Endothelial cell of umbilical vein (primary cell): ENCODE data around the gene SP3. TPM values are rescaled to one million over a fixed set of nuclear protein-coding genes. Genes with fewer than 3 reads are reported as not detected.

Experiments used
- BruUV-seq: library from RNA; stranded (reverse); fragments of 400-500 nt; replicated peaks from 2 replicates; lab custom pipeline; 2021; lab: Mats Ljungman, UMichigan
- CTCF ChIA-PET: fragments of 300-600, 350-600 bp; sonication (Branson Sonifier 250); formaldehyde crosslinking; loops from one replicate; lab custom pipeline; 2021; ENCODE audit warnings: antibody characterized with exemption, inconsistent platforms; lab: Charles Lee
- POLR2A ChIA-PET: fragments of 300-600, 350-600 bp; sonication (Branson Sonifier 250); formaldehyde crosslinking; loops from one replicate; lab custom pipeline; 2021; ENCODE audit warnings: antibody characterized with exemption, inconsistent platforms; lab: Charles Lee
- DNase-seq: peaks from one replicate; pipeline ENCODE4 v3.0.0-alpha.2; 2011; ENCODE audit warnings: low read depth, low spot score
- FAIRE-seq: peaks from 2 replicates; lab custom pipeline; 2011; peaks lifted over from hg19 to GRCh38; lab: Jason Lieb, UNC
- H2AFZ ChIP-seq: 2 replicates; pipeline ENCODE4 v1.6.0; 2012; ENCODE audit warnings: low read depth, low read length, control low read depth, inconsistent platforms
- H3K27ac ChIP-seq: 2 replicates; pipeline ENCODE4 v1.5.1; 2011; ENCODE audit warnings: low read depth, mild to moderate bottlenecking, control low read depth, low read length, moderate library complexity; ENCODE audit not compliant: insufficient read depth
- H3K27me3 ChIP-seq, 2 experiments: 2 replicates each; pipeline versions ENCODE4 v1.6.0 to v1.6.1; 2011; ENCODE audit warnings: low read length in 2 of 2, mixed read lengths in 1 of 2; ENCODE audit not compliant: control insufficient read depth in 2 of 2, insufficient read depth in 2 of 2
- H3K36me3 ChIP-seq, 2 experiments: 2 replicates in 1 of 2; 3 replicates in 1 of 2; pipeline ENCODE4 v1.5.1; 2011; ENCODE audit warnings: low read length in 2 of 2, mild to moderate bottlenecking in 1 of 2, moderate library complexity in 1 of 2; ENCODE audit not compliant: control insufficient read depth in 2 of 2, insufficient read depth in 2 of 2; ENCODE audit errors: extremely low read depth in 1 of 2
- H3K4me1 ChIP-seq: 3 replicates; pipeline ENCODE4 v1.5.1; 2011; ENCODE audit warnings: mild to moderate bottlenecking, low read length; ENCODE audit not compliant: control insufficient read depth, insufficient read depth; ENCODE audit errors: extremely low read depth
- H3K4me2 ChIP-seq: 2 replicates; pipeline ENCODE4 v1.6.1; 2011; ENCODE audit warnings: low read length, control low read depth, mixed read lengths; ENCODE audit not compliant: insufficient read depth
- H3K4me3 ChIP-seq, 3 experiments: fragments of 200-600 bp in 1 of 3; sonication (generic), shearing (Covaris generic) in 1 of 3; replicated peaks in 1 of 3; 2 replicates each; pipeline ENCODE4 v1.5.1; 2011 to 2016; ENCODE audit warnings: control low read depth in 3 of 3, low read length in 3 of 3, mild to moderate bottlenecking in 2 of 3, inconsistent platforms in 1 of 3, low read depth in 1 of 3, moderate library complexity in 1 of 3; ENCODE audit not compliant: insufficient read depth in 1 of 3
- H3K79me2 ChIP-seq: 2 replicates; pipeline ENCODE4 v1.6.0; 2012; ENCODE audit warnings: low read length, inconsistent platforms; ENCODE audit not compliant: control insufficient read depth, insufficient read depth
- H3K9ac ChIP-seq: replicated peaks from 2 replicates; pipeline ENCODE3; 2011; ENCODE audit warnings: low read length, control low read depth; ENCODE audit not compliant: insufficient read depth; ENCODE audit errors: extremely low read depth
- H3K9me1 ChIP-seq: replicated peaks from 3 replicates; pipeline ENCODE4 v1.6.0; 2011; ENCODE audit warnings: mild to moderate bottlenecking, low read length; ENCODE audit not compliant: control insufficient read depth, insufficient read depth; ENCODE audit errors: extremely low read depth
- H3K9me3 ChIP-seq: replicated peaks from 2 replicates; pipeline ENCODE4 v1.5.1; 2012; ENCODE audit warnings: low read length, inconsistent platforms; ENCODE audit not compliant: control insufficient read depth, insufficient read depth
- H4K20me1 ChIP-seq: replicated peaks from 2 replicates; pipeline ENCODE3; 2011; ENCODE audit warnings: mild to moderate bottlenecking, low read length; ENCODE audit not compliant: control insufficient read depth, insufficient read depth; ENCODE audit errors: extremely low read depth
- CTCF ChIP-seq, 2 donors: IDR thresholded peaks; 1 replicate in 1 of 2; 2 replicates in 1 of 2; pipeline ENCODE4 v1.5.1; 2011; ENCODE audit warnings: low read length in 2 of 2, mild to moderate bottlenecking in 2 of 2, moderate library complexity in 2 of 2, control low read depth in 1 of 2, inconsistent platforms in 1 of 2, low read depth in 1 of 2; ENCODE audit not compliant: insufficient read depth in 1 of 2; ENCODE audit errors: extremely low read depth in 1 of 2
- EZH2 ChIP-seq: IDR thresholded peaks from 2 replicates; pipeline ENCODE4 v1.6.1; 2012; ENCODE audit warnings: borderline replicate concordance, low read depth, mild to moderate bottlenecking, moderate library complexity, low read length, inconsistent platforms; ENCODE audit not compliant: severe bottlenecking
- FOS ChIP-seq: IDR thresholded peaks from 2 replicates; pipeline ENCODE4 v1.6.1; 2011; ENCODE audit warnings: mild to moderate bottlenecking, low read length, moderate library complexity, borderline replicate concordance; ENCODE audit not compliant: insufficient read depth
- GATA2 ChIP-seq: IDR thresholded peaks from 2 replicates; pipeline ENCODE4 v1.7.0; 2011; ENCODE audit warnings: low read depth, mild to moderate bottlenecking, moderate library complexity, mixed read lengths, low read length; ENCODE audit not compliant: insufficient read length, insufficient read depth
- JUN ChIP-seq: IDR thresholded peaks from 2 replicates; pipeline ENCODE4 v1.6.1; 2011; ENCODE audit warnings: borderline replicate concordance, low read depth; ENCODE audit not compliant: insufficient read length, insufficient read depth
- MAX ChIP-seq: IDR thresholded peaks from 2 replicates; pipeline ENCODE4 v1.6.1; 2011; ENCODE audit not compliant: insufficient read depth, insufficient read length
- MYC ChIP-seq: IDR thresholded peaks from one replicate; pipeline ENCODE4 v1.6.1; 2011; ENCODE audit warnings: mild to moderate bottlenecking, low read depth, low read length
- POLR2A ChIP-seq: IDR thresholded peaks from 2 replicates; pipeline ENCODE4 v1.6.1; 2012; ENCODE audit warnings: low read depth, mild to moderate bottlenecking, control low read depth, low read length
- POLR2AphosphoS5 ChIP-seq: IDR thresholded peaks from 2 replicates; pipeline ENCODE4 v1.6.1; 2012; ENCODE audit warnings: low read depth, mild to moderate bottlenecking, control low read depth, low read length, moderate library complexity; ENCODE audit not compliant: insufficient read depth
- dilution Hi-C: fragments of 300-500 bp; cut with MboI; formaldehyde crosslinking; loops from one replicate; pipeline ENCODE4 v1.15.0; 2019; ENCODE audit warnings: low sequenced_read_pairs; ENCODE audit not compliant: extremely low pct_ligation_motif_present
- intact Hi-C: fragments of 100-400 bp; cut with micrococcal nuclease; formaldehyde crosslinking; loops from one replicate; pipeline ENCODE4 v1.10.0; 2022
- polyA plus RNA-seq, 4 experiments: library from polyadenylated mRNA; depleted of rRNA in 3 of 4; stranded (reverse) in 3 of 4; unstranded in 1 of 4; fragments of >200 nt; gene quantifications; 2 replicates each; pipeline versions ENCODE4 v1.2.1 to v1.2.3, GENCODE V29; 2011 to 2012; ENCODE audit warnings: missing spikeins in 1 of 4
- total RNA-seq: library from RNA; stranded (reverse); gene quantifications from 2 replicates; pipeline ENCODE4 v1.2.3, GENCODE V29; 2021

Gene SP3
- total and polyA plus RNA-seq, 2 donors (not counting 3 experiments of a cell fraction or from before 2014, with no cell fraction given): 23.9 to 59.0 TPM

GRCh38 chr2:173956454-173956853, 8.7 kb downstream of the SP3 start:
- Histone ChIP-seq H3K4me1 (peaks cover 6% of the 10 kb centered on the region), H2AFZ (no peak overlapping the region), H3K36me3 (peaks cover 8 to 14% of the 10 kb centered on the region in 2 experiments), H3K79me2 (peaks cover 100% of the 10 kb centered on the region), H3K27ac (no peak overlapping the region), H3K9me3 (no peaks in the 10 kb centered on the region), H3K9ac (no peak overlapping the region), H3K27me3 (no peaks in the 10 kb centered on the region), H3K9me1 (no peaks in the 10 kb centered on the region), H3K4me3 (no peak overlapping the region), H3K4me2 (no peak overlapping the region), H4K20me1 (peaks cover 13% of the 10 kb centered on the region)
- ChIA-PET POLR2A (no interaction called here), CTCF (interaction anchor here (0.9 kb wide), 1 partner anchor 12 kb away, joined by 3 read pairs; no protein-coding TSS in a partner anchor)
- no peak for DNase-seq
- intact Hi-C loops: no loop called here
- dilution Hi-C loops: no loop called here
- FAIRE-seq: no peak
- no TSS peak for BruUV-seq
- TF ChIP-seq GATA2: no peak

GRCh38 chr2:173955867-173956266, 9.3 kb downstream of the SP3 start:
- FAIRE-seq: no peak
- Histone ChIP-seq H3K9me1 (no peaks in the 10 kb centered on the region), H3K79me2 (peaks cover 100% of the 10 kb centered on the region), H4K20me1 (peaks cover 13% of the 10 kb centered on the region), H3K9me3 (no peaks in the 10 kb centered on the region), H3K27me3 (no peaks in the 10 kb centered on the region), H3K27ac (no peak overlapping the region), H2AFZ (no peak overlapping the region), H3K4me3 (no peak overlapping the region), H3K36me3 (peaks cover 8 to 14% of the 10 kb centered on the region in 2 experiments), H3K9ac (no peak overlapping the region), H3K4me1 (no peaks in the 10 kb centered on the region), H3K4me2 (no peak overlapping the region)
- CTCF ChIA-PET: no interaction called here
- dilution Hi-C loops: no loop called here
- intact Hi-C loops: no loop called here
- POLR2A ChIA-PET: no interaction called here
- TF ChIP-seq EZH2: no peak
- TF ChIP-seq FOS: no peak
- no peak for TF ChIP-seq POLR2A
- TF ChIP-seq MYC: no peak
- no peak for TF ChIP-seq MAX
- TF ChIP-seq CTCF (IDR thresholded peaks at IDR 0.05; ENCODE audit: extremely low read depth in 1 of 2, insufficient read depth in 1 of 2, low read depth in 1 of 2, low read length in 2 of 2): no peak
- no peak for TF ChIP-seq JUN
- no peak for TF ChIP-seq POLR2AphosphoS5
- TF ChIP-seq GATA2: no peak
- BruUV-seq: no TSS peak
- DNase-seq: no peak
